ENCODE results near the gene AGBL1.

AGBL1 gene

DNA sequence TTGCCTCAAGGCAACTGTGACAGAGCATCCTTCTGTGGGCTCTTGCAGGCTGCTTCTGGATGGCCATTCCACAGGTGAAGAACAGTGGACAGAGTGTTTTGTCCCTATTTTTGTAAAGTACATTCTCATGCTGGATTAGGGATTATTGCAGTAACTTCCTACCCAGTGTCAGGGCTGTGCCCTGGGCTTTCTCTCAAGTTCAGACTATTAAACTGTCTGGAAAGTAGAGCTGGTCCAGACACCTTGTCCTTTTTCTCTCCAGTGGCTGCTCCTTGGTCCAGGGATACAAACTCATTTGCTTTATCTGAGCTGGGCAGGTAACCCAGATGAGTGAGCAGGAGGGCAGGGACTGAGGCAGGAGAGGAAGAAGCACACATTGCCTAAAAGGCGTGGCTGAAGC is 37.4 kb upstream of the AGBL1 start:
- TF ChIP-seq, protein P1, sequence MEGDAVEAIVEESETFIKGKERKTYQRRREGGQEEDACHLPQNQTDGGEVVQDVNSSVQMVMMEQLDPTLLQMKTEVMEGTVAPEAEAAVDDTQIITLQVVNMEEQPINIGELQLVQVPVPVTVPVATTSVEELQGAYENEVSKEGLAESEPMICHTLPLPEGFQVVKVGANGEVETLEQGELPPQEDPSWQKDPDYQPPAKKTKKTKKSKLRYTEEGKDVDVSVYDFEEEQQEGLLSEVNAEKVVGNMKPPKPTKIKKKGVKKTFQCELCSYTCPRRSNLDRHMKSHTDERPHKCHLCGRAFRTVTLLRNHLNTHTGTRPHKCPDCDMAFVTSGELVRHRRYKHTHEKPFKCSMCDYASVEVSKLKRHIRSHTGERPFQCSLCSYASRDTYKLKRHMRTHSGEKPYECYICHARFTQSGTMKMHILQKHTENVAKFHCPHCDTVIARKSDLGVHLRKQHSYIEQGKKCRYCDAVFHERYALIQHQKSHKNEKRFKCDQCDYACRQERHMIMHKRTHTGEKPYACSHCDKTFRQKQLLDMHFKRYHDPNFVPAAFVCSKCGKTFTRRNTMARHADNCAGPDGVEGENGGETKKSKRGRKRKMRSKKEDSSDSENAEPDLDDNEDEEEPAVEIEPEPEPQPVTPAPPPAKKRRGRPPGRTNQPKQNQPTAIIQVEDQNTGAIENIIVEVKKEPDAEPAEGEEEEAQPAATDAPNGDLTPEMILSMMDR (IDR thresholded peaks at IDR 0.05; ENCODE audit: low read length, missing control alignments): no peak
- H3K4me3 ChIP-seq (replicated peaks; ENCODE audit: low read depth, low read length): no peak overlapping the region
- DNase-seq (ENCODE audit: low read depth): no peak

DNA sequence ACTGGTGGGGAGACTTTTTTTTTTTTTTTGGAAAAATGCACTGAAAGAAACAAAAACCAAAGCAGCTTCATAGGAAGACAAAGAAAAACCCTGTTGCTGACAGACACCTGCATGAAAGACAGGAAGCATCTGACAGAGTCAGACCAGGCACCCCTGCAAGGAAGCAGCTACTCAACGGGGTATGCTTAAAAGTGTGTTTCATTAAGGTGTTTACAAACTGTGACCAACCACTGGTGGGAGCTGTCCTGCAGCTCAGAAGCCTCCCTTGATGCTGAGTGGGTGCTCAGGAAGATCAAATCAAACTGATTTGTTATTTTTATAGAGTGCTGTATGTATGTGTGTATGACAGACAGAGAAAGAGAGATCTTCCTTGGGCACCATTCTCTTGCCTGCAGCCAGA is 34.7 kb upstream of the AGBL1 start:
- TF ChIP-seq, protein P1 (IDR thresholded peaks at IDR 0.05; ENCODE audit: low read length, missing control alignments): no peak
- no peak overlapping the region for H3K4me3 ChIP-seq (replicated peaks; ENCODE audit: low read depth, low read length)
- no peak for DNase-seq (ENCODE audit: low read depth)

DNA sequence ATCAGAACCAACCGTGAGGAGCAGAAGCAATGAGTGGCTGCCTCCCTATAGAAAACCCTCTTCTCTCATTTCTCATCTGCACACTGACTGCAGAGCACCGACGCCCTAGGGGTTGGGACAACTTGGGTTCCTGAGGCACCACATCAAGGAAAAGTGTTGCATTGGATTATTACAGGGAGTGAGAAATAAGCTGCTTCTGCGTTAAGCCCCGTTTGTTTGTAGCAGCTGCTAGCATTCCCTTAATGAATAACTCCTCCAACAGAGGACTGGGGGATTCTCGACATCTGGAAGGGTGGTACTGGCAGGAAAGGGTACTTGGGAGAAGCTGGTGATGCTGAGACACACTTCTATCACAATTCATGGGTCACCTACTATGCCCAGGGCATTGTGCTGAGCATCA is 25.3 kb upstream of the AGBL1 start:
- no peak for DNase-seq (ENCODE audit: low read depth)
- H3K4me3 ChIP-seq (replicated peaks; ENCODE audit: low read depth, low read length): no peak overlapping the region
- TF ChIP-seq, protein P1 (IDR thresholded peaks at IDR 0.05; ENCODE audit: low read length, missing control alignments): no peak

DNA sequence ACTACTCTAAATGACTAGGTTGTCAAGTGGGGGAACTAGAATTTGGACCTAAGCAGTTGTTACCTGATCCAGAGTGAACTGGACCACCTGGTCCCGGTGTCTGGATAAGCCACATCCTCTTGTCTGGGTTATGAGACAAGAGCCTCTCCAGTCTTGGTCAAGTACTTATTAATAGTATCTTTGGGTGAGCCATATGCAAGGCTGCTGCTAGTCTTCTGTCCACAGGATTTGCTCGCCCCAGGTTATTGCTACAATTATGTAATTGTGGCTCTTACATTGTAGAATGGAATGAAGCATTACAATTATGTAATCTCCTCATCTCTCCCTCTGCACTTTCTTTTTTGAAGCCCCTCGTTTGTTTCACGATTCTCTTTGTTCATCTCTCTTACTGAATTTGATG is 24.0 kb upstream of the AGBL1 start:
- no peak for DNase-seq (ENCODE audit: low read depth)
- H3K4me3 ChIP-seq (replicated peaks; ENCODE audit: low read depth, low read length): no peak overlapping the region
- TF ChIP-seq, protein P1 (IDR thresholded peaks at IDR 0.05; ENCODE audit: low read length, missing control alignments): no peak

DNA sequence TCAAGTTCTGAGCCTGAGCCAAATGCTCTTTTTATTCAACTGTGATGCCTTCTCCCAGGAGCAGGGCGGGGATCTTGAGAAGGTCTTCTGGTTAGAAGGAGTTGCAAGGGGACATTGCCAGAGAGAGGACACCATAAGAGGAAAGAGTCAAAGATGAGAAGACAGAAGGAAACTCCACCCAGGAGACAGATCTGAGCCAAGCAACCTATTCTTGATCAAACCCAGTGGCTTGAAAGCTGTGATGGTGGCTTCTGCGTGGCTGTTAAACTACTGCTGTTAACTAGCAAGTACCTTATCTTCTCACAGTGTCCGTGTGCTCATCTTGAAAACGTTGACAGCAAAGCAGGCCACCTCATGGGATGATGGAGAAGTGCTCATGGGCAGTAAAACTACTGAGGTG is 19.8 kb upstream of the AGBL1 start:
- TF ChIP-seq, protein P1 (IDR thresholded peaks at IDR 0.05; ENCODE audit: low read length, missing control alignments): no peak
- no peak for DNase-seq (ENCODE audit: low read depth)

DNA sequence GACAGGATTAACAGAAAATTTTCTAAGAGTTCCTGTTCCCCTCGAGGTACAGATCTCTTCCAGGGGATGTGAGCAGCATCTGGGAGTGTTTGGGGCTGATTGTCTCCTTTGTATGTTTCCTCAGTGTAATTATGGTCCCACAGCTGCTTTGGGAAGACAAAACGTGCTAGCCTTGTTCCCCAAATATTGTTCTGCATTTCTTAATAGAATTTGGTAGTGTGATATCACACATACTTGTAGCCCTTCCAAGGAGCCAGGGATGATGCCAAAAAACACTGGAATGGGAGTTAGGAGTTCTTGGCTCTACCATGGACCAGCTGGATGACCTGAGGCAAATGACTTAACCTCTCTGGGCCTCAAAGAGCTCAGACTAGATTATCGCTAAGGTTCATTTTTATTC is 19.0 kb upstream of the AGBL1 start:
- no peak for DNase-seq (ENCODE audit: low read depth)
- TF ChIP-seq, protein P1 (IDR thresholded peaks at IDR 0.05; ENCODE audit: low read length, missing control alignments): no peak

More for the DNA sequence above, 19.8 kb upstream of the AGBL1 start:
- H3K4me3 ChIP-seq (replicated peaks; ENCODE audit: low read depth, low read length): no peak overlapping the region

DNA sequence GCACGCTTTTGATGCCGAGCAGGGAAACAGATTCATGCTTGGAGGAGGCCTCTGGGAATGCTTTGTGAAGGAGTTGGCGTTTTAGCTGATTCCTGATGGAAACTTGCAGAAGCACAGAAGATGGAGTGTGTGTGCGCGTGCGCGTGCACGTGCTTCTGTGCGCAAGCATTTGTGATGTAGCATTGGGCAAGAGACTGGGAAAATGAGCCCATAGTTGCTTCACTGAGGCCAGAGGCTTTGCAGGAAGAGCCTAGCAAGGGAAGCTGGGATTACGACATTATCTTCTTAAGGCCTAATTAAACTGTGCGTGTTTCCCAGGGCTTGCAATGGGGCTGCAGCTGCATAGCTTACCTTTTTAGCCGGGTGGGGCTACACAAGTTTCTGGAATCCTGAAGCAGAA is 18.1 kb upstream of the AGBL1 start:
- DNase-seq (ENCODE audit: low read depth): no peak
- TF ChIP-seq, protein P1 (IDR thresholded peaks at IDR 0.05; ENCODE audit: low read length, missing control alignments): no peak
- H3K4me3 ChIP-seq (replicated peaks; ENCODE audit: low read depth, low read length): no peak overlapping the region

More for the DNA sequence above, 19.0 kb upstream of the AGBL1 start:
- no peak overlapping the region for H3K4me3 ChIP-seq (replicated peaks; ENCODE audit: low read depth, low read length)

Measured in fibroblast of pulmonary artery (primary cell).